Pancreas (tissue), 10 donors: ENCODE measurements around the gene SLC29A2. TPM values are rescaled to one million over a fixed set of nuclear protein-coding genes. Genes with fewer than 3 reads are reported as not detected.

ENCODE experiments used
- ATAC-seq, 4 donors: fragments of 200-7000 bp; cut with Tn5 transposase; one replicate each; pipeline versions ENCODE4 v1.8.0 to v1.9.1; 2020; ENCODE audit warnings: mild to moderate bottlenecking in 4 of 4, moderate library complexity in 4 of 4
- DNase-seq, 6 donors: peaks; one replicate each; pipeline ENCODE4 v3.0.0-alpha.2; 2020
- FAIRE-seq: peaks from 2 replicates; lab custom pipeline; 2012; peaks lifted over from hg19 to GRCh38; lab: Jason Lieb, UNC
- H3K27ac ChIP-seq, 4 donors: fragments of 200-600 bp; sonication (generic); 1 replicate in 3 of 4; 2 replicates in 1 of 4; pipeline versions ENCODE4 v1.5.0 to v1.8.0; 2020
- H3K27me3 ChIP-seq, 4 donors: fragments of 200-600 bp; one replicate each; pipeline ENCODE4 v1.8.0; 2021
- H3K36me3 ChIP-seq, 3 donors: fragments of 200-600 bp; sonication (generic) in 1 of 3; one replicate each; pipeline versions ENCODE4 v1.5.0 to v1.8.0; 2020 to 2021
- H3K4me1 ChIP-seq, 3 donors: fragments of 200-600 bp; one replicate each; pipeline ENCODE4 v1.8.0; 2021
- H3K4me3 ChIP-seq, 4 donors: fragments of 200-600 bp; sonication (generic) in 2 of 4; one replicate each; pipeline versions ENCODE4 v1.5.0 to v1.8.0; 2020 to 2021
- H3K9me3 ChIP-seq, 4 donors: fragments of 200-600 bp; one replicate each; pipeline ENCODE4 v1.8.0; 2021
- WGBS, 2 donors: extraction: QIAGEN DNeasy Blood & Tissue Kit; methylation state at CpG; one replicate each; pipeline ENCODE4 v1.1.7; 2013; 5-methylcytosine and 5-hydroxymethylcytosine counted together
- intact Hi-C, 3 donors: fragments of 100-400 bp; cut with DNase I; formaldehyde crosslinking; loops; one replicate each; pipeline versions ENCODE4 v1.11.1 to v1.14.2; 2022
- polyA plus RNA-seq, 2 donors: library from polyadenylated mRNA; stranded (reverse); fragments of 200-250 nt; gene quantifications; one replicate each; pipeline ENCODE4 v1.2.3, GENCODE V29; 2013
- total RNA-seq, 6 donors: library from RNA; stranded (reverse); fragmentation: NEBNext Ultra II Directional in 4 of 6; extraction: Animal tissue kit (Norgen Biotek cat#: 25700) in 4 of 6; gene quantifications; one replicate each; pipeline versions ENCODE4 v1.2.1 to v1.2.4, GENCODE V29; 2021 to 2023
- TF ChIP-seq, protein P1 (sequence below), 4 donors: fragments of 200-600 bp; sonication (generic) in 3 of 4; IDR thresholded peaks; one replicate each; pipeline versions ENCODE4 v1.5.0 to v1.8.0; 2021; ENCODE audit warnings: antibody characterized with exemption in 4 of 4
- donor health status: healthy with polysubstance abuse.
- donor health status: DM: no; HTN: no; CAD: no; lungs with moderate emphysema.
- donor health status: DM: no; HTN: no; CAD: no.
- donor health status: control.
- donor health status: control.
- donor health status: Bipolar disorder and iron deficiency.
- donor health status: DM: yes; HTN: yes; CAD: no.
- donor health status: DM: no; HTN: no; CAD: no.
- donor health status: DM: no; HTN: no; CAD: no.
- donor health status: DM: yes; HTN: yes; CAD: no.

SLC29A2 gene
- total and polyA plus RNA-seq, 8 donors: 2.9 to 21.7 (median 4.8) TPM

DNA sequence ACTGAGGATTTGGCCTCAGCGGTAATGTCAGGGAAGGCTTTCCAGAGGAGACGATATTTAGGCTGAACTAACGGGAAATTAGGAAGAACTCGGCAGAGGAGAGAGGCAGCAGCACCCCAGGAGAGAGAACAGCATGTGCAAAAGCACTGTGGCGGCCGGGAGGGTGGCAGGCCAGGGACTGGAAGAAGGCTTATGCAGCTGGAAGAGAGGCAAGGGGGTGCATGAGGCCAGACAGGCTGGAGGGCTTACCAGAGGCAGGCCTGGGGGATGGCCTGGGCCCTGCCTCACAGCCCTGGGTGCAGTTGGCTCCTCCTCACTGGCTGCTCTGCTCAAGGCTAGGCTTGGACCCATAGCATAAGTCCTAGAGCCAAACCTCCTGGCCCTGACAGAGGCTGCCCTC is 41.6 kb upstream of the SLC29A2 start:
- TF ChIP-seq, protein P1, sequence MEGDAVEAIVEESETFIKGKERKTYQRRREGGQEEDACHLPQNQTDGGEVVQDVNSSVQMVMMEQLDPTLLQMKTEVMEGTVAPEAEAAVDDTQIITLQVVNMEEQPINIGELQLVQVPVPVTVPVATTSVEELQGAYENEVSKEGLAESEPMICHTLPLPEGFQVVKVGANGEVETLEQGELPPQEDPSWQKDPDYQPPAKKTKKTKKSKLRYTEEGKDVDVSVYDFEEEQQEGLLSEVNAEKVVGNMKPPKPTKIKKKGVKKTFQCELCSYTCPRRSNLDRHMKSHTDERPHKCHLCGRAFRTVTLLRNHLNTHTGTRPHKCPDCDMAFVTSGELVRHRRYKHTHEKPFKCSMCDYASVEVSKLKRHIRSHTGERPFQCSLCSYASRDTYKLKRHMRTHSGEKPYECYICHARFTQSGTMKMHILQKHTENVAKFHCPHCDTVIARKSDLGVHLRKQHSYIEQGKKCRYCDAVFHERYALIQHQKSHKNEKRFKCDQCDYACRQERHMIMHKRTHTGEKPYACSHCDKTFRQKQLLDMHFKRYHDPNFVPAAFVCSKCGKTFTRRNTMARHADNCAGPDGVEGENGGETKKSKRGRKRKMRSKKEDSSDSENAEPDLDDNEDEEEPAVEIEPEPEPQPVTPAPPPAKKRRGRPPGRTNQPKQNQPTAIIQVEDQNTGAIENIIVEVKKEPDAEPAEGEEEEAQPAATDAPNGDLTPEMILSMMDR (IDR thresholded peaks at IDR 0.05): no peak
- 55 to 60% methylated on average over 6 of the region's 6 CpGs for WGBS, 2 donors
- Histone ChIP-seq H3K4me3 (no peak overlapping the region), H3K36me3 (no peaks in the 10 kb centered on the region), H3K9me3 (no peaks in the 10 kb centered on the region), H3K27ac (no peak overlapping the region), H3K27me3 (peaks cover 0 to 5% (median 0%) of the 10 kb centered on the region in 4 donors), H3K4me1 (peaks cover 0 to 4% (median 0%) of the 10 kb centered on the region in 3 donors)
- no peak for DNase-seq
- intact Hi-C loops: loop anchor here in 2 of 3 donors (10.0 kb wide), 1 partner anchor 272 kb away; no protein-coding TSS in a partner anchor
- no peak for ATAC-seq
- FAIRE-seq: no peak

DNA sequence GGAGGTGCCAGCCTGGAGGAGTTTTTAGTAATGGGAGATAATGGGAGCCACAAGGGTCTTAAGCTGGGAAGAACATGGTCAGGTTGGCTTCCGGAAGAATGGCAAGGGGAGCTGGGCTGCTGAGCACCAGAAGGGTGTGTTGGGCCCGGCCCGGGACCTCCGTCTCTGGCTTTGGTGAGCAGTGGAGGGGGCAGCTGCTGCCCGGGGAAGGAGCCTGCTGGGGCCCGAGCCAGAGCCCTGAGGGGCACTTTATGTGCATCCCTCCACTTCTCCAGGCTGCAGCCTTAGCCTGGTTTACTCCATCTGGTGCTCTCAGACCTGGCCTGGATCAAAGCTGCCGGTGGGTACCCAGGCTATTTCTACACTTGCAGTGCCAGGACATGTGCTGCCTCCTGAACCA is 40.5 kb upstream of the SLC29A2 start:
- WGBS, 2 donors: 41 to 59% methylated on average over 7 of the region's 7 CpGs
- FAIRE-seq (no peak), ATAC-seq (no peak), DNase-seq (no peak)
- TF ChIP-seq, protein P1 (IDR thresholded peaks at IDR 0.05): no peak
- Histone ChIP-seq H3K9me3 (no peaks in the 10 kb centered on the region), H3K4me3 (no peak overlapping the region), H3K36me3 (no peaks in the 10 kb centered on the region), H3K27me3 (peaks cover 0 to 5% (median 0%) of the 10 kb centered on the region in 4 donors), H3K27ac (no peak overlapping the region), H3K4me1 (peaks cover 0 to 4% (median 0%) of the 10 kb centered on the region in 3 donors)
- intact Hi-C loops: loop anchor here in 2 of 3 donors (10.0 kb wide), 1 partner anchor 273 kb away; no protein-coding TSS in a partner anchor

DNA sequence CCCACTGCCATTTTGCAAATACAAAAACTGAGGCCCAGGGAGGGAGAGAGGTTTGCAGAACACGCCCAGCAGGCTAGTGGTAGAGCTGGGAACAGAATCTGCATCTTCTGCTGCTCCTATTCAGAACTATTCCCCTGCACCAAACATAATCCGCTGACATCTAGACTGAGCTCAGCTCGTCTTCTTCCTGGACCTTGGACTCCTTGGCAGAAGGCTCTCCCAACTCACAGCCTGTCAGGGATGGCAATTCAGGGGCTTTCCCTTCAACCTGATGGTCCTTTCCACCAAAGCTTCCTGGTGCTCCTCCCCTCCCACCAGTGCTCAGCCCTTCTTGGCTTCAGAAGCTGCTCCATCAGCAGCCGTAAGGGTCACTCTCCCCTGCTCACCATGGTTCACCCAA is 39.8 kb upstream of the SLC29A2 start:
- FAIRE-seq: no peak
- H3K9me3 ChIP-seq: no peaks in the 10 kb centered on the region
- 44 to 50% methylated on average over 4 of the region's 4 CpGs for WGBS, 2 donors
- no peak overlapping the region for H3K27ac ChIP-seq
- no peak overlapping the region for H3K4me3 ChIP-seq
- TF ChIP-seq, protein P1 (IDR thresholded peaks at IDR 0.05): no peak
- peaks cover 0 to 4% (median 0%) of the 10 kb centered on the region in 3 donors for H3K4me1 ChIP-seq
- H3K27me3 ChIP-seq: peaks cover 0 to 5% (median 0%) of the 10 kb centered on the region in 4 donors
- no peak for DNase-seq
- no peaks in the 10 kb centered on the region for H3K36me3 ChIP-seq
- intact Hi-C loops: loop anchor here in 2 of 3 donors (10.0 kb wide), 1 partner anchor 273 kb away; no protein-coding TSS in a partner anchor
- ATAC-seq: no peak

DNA sequence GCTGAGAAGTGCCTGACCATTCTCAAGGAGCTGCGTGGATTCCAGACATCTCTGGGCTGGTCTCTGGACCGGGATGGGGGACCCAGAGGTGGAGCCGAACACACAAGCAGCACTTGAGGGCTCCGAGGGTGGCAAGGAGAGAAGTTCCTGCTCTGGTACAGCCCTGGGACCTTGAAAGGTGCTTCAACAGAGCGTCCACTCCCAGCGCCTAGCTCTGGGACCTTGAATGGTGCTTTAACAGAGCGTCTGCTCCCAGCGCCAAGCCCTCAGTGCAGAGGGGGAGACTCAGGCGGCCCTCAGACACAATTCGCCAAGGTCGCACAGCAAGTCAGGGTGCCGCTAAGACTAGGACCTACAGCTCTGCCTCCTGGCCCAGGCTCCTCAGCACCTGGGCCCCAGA is 38.6 kb upstream of the SLC29A2 start:
- no peaks in the 10 kb centered on the region for H3K36me3 ChIP-seq
- 44 to 53% methylated on average over 12 of the region's 12 CpGs for WGBS, 2 donors
- no peak overlapping the region for H3K27ac ChIP-seq
- no peak overlapping the region for H3K4me3 ChIP-seq
- no peak for FAIRE-seq
- peaks cover 0 to 5% (median 0%) of the 10 kb centered on the region in 4 donors for H3K27me3 ChIP-seq
- intact Hi-C loops: loop anchor here in 2 of 3 donors (10.0 kb wide), 1 partner anchor 275 kb away; no protein-coding TSS in a partner anchor
- no peak for DNase-seq
- peaks cover 0 to 4% (median 0%) of the 10 kb centered on the region in 3 donors for H3K4me1 ChIP-seq
- TF ChIP-seq, protein P1 (IDR thresholded peaks at IDR 0.05): no peak
- H3K9me3 ChIP-seq: no peaks in the 10 kb centered on the region
- no peak for ATAC-seq

DNA sequence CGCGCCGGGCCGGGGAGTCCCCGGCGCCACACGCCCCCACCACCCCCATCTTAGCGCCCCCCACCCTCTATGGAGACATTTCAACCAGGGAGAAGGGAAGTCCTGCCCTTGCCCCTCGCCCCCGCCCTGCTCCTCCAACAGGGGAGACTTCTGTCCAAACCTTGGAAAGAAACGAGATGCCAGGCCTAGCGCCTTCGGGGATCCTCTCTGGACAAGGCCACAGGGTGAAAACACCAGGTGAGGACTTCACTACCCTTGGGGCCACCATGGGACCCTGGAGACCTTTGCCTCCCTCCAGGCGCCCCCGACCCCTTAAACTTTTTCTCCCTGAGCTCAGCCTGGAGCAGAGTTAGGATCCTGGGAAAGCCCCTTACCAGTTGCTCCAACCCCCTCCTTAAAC is 37.7 kb upstream of the SLC29A2 start:
- intact Hi-C loops: no loop called here
- peaks cover 0 to 5% (median 0%) of the 10 kb centered on the region in 4 donors for H3K27me3 ChIP-seq
- no peaks in the 10 kb centered on the region for H3K9me3 ChIP-seq
- FAIRE-seq: no peak
- 15 to 19% methylated on average over 14 to 15 of the region's 15 CpGs for WGBS, 2 donors
- H3K4me3 ChIP-seq: peak overlapping the region in 1 of 4 donors; percentile 28
- peak in 1 of 4 donors; percentile 19 for ATAC-seq
- peaks cover 0 to 4% (median 0%) of the 10 kb centered on the region in 3 donors for H3K4me1 ChIP-seq
- H3K27ac ChIP-seq: no peak overlapping the region
- TF ChIP-seq, protein P1 (IDR thresholded peaks at IDR 0.05): no peak
- no peaks in the 10 kb centered on the region for H3K36me3 ChIP-seq
- DNase-seq: no peak
